ENCODE measurements around the gene SLC4A3. TPM values are rescaled to one million over a fixed set of nuclear protein-coding genes. Genes with fewer than 3 reads are reported as not detected.

The SLC4A3 gene
- total and polyA plus RNA-seq, 2 of the 13 experiments (the other 11 are each of a cell fraction or from before 2014, with no cell fraction given) = 0.18 to 0.95 TPM

- H3K79me2 ChIP-seq (ENCODE audit: insufficient read depth, low read length) = no peaks in the 10 kb centered on the region
- H3K4me2 ChIP-seq (ENCODE audit: low read depth, low read length) = no peak overlapping the region
- H4K20me1 ChIP-seq (ENCODE audit: insufficient read depth, low read length) = no peaks in the 10 kb centered on the region
- no peak overlapping the region for H3K9ac ChIP-seq (ENCODE audit: insufficient read depth, low read depth, low read length)
- ATAC-seq (no peak), DNase-seq (ENCODE audit: low spot score) (no peak), FAIRE-seq (peak; percentile 67)
- in situ Hi-C loops (cut with HindIII; ENCODE audit: extremely low pct_ligation_motif_present, low pct_unique_long_range_greater_than_20kb) = no loop called here
- intact Hi-C loops (cut with micrococcal nuclease; ENCODE audit: unreplicated experiment) = no loop called here
- no peaks in the 10 kb centered on the region for H3K4me1 ChIP-seq (ENCODE audit: insufficient read depth, low read length)
- no peak overlapping the region for H2AFZ ChIP-seq (ENCODE audit: low read length)
- CTCF ChIA-PET (ENCODE audit: low intra/inter-chr PET ratio, low total read pairs) = no interaction called here
- H3K36me3 ChIP-seq (replicated peaks in 1 of 2; ENCODE audit: control insufficient read depth in 1 of 2, insufficient read depth in 2 of 2, low read length in 2 of 2) = no peaks in the 10 kb centered on the region
- no peaks in the 10 kb centered on the region for H3K9me3 ChIP-seq (ENCODE audit: low read length)
- POLR2A ChIA-PET = no interaction called here
- 10% methylated on average over 11 of the region's 13 CpGs for WGBS (ENCODE audit: low lambda C conversion rate)
- H3K27ac ChIP-seq (ENCODE audit: extremely low read length, insufficient read depth, low read length) = no peak overlapping the region
- no TSS peak for BruUV-seq (replicated peaks)
- peaks cover 28 to 92% of the 10 kb centered on the region in 2 experiments for H3K27me3 ChIP-seq (ENCODE audit: control insufficient read depth in 1 of 2, insufficient read depth in 2 of 2, low read length in 2 of 2)
- no peak overlapping the region for H3K4me3 ChIP-seq (replicated peaks in 1 of 3; ENCODE audit: insufficient read depth in 1 of 3, low read depth in 2 of 3, low read length in 3 of 3)
- TF ChIP-seq ZBTB20 (CRISPR knock-in tag; IDR thresholded peaks at IDR 0.05; ENCODE audit: borderline replicate concordance, low read depth) = no peak
- no peak for TF ChIP-seq ZFAT (CRISPR knock-in tag; conservative IDR thresholded peaks at IDR 0.05)
- no peak for TF ChIP-seq ZNF335 (CRISPR knock-in tag; IDR thresholded peaks at IDR 0.05)
- no peak for TF ChIP-seq GTF2F1 (IDR thresholded peaks at IDR 0.05; ENCODE audit: low read length)
- no peak for TF ChIP-seq NCOA2 (CRISPR knock-in tag; IDR thresholded peaks at IDR 0.05)
- TF ChIP-seq ZNF709 (CRISPR knock-in tag; IDR thresholded peaks at IDR 0.05) = no peak
- no peak for TF ChIP-seq ZNF7 (CRISPR knock-in tag; IDR thresholded peaks at IDR 0.05)
- no peak for TF ChIP-seq ZSCAN25 (CRISPR knock-in tag; IDR thresholded peaks at IDR 0.05)
- no peak for TF ChIP-seq ZNF24 (IDR thresholded peaks at IDR 0.05)
- TF ChIP-seq KDM1A (CRISPR knock-in tag; IDR thresholded peaks at IDR 0.05) = no peak
- 0 out of 2 replicates have a peak, but pooled peaks have one; percentile 23 for TF ChIP-seq FOXA1 (IDR thresholded peaks at IDR 0.05)
- TF ChIP-seq FOXA1 (CRISPR knock-in tag; IDR thresholded peaks at IDR 0.05) = no peak
- TF ChIP-seq NONO (IDR thresholded peaks at IDR 0.05) = 0 out of 2 replicates have a peak, but pooled peaks have one; percentile 48
- TF ChIP-seq NONO (CRISPR knock-in tag; conservative IDR thresholded peaks at IDR 0.05) = no peak
- peak; percentile 36; the same call in 1 of the 2 replicates for TF ChIP-seq IKZF1 (IDR thresholded peaks at IDR 0.05)
- TF ChIP-seq FOXP1 (IDR thresholded peaks at IDR 0.05) = 0 out of 2 replicates have a peak, but pooled peaks have one; percentile 11
- TF ChIP-seq FOXP1 (CRISPR knock-in tag; IDR thresholded peaks at IDR 0.05) = no peak
- 0 out of 2 replicates have a peak, but pooled peaks have one; percentile 20 for TF ChIP-seq PLRG1 (conservative IDR thresholded peaks at IDR 0.05)
- no peak for TF ChIP-seq ZNF383 (CRISPR knock-in tag; IDR thresholded peaks at IDR 0.05; ENCODE audit: borderline replicate concordance)
- TF ChIP-seq ZNF468 (CRISPR knock-in tag; IDR thresholded peaks at IDR 0.05) = no peak
- TF ChIP-seq CERS6 (CRISPR knock-in tag; IDR thresholded peaks at IDR 0.05) = no peak
- TF ChIP-seq HNF4G (IDR thresholded peaks at IDR 0.05; ENCODE audit: borderline replicate concordance, low read depth, low read length) = no peak
- no peak for TF ChIP-seq HNF4G (CRISPR knock-in tag; IDR thresholded peaks at IDR 0.05; ENCODE audit: borderline replicate concordance, low read depth)
- TF ChIP-seq ZNF883 (CRISPR knock-in tag; IDR thresholded peaks at IDR 0.05; ENCODE audit: not compliant biosample characterization) = no peak
- TF ChIP-seq SRSF1 (optimal IDR thresholded peaks at IDR 0.05; ENCODE audit: low read depth, low read length) = no peak
- TF ChIP-seq HDAC6 (IDR thresholded peaks at IDR 0.05; ENCODE audit: low read depth, low read length) = no peak
- TF ChIP-seq LCORL (IDR thresholded peaks at IDR 0.05) = 0 out of 2 replicates have a peak, but pooled peaks have one; percentile 14
- TF ChIP-seq LCORL (CRISPR knock-in tag; IDR thresholded peaks at IDR 0.05) = no peak
- TF ChIP-seq CEBPG (CRISPR knock-in tag; IDR thresholded peaks at IDR 0.05) = no peak
- TF ChIP-seq ZNF747 (CRISPR knock-in tag; IDR thresholded peaks at IDR 0.05; ENCODE audit: borderline replicate concordance) = no peak
- TF ChIP-seq JARID2 (CRISPR knock-in tag; IDR thresholded peaks at IDR 0.05; ENCODE audit: insufficient replicate concordance) = no peak
These were observed 9.8 kb downstream of the SLC4A3 start for GRCh38 chr2:219636941-219637841.
